Prostate gland (tissue), 2 donors: ENCODE data around the gene VPS18. TPM values are rescaled to one million over a fixed set of nuclear protein-coding genes. Genes with fewer than 3 reads are reported as not detected.

Source experiments
- DNase-seq: peaks from one replicate; pipeline ENCODE4 v3.0.0-alpha.2; 2019; ENCODE audit warnings: low spot score
- H3K27ac ChIP-seq, 2 donors: fragments of 200-600 bp; sonication (generic); 2 replicates each; pipeline ENCODE4 v1.5.1; 2017 to 2019
- H3K27me3 ChIP-seq: fragments of 200-600 bp; sonication (generic); replicated peaks from 2 replicates; pipeline ENCODE4 v1.5.1; 2019; ENCODE audit not compliant: insufficient read depth
- H3K36me3 ChIP-seq, 2 donors: fragments of 200-600 bp; sonication (generic); 1 replicate in 1 of 2; 2 replicates in 1 of 2; pipeline versions ENCODE4 v1.5.1 to v1.8.1; 2017 to 2019
- H3K4me1 ChIP-seq: fragments of 200-600 bp; sonication (generic); replicated peaks from 2 replicates; pipeline ENCODE4 v1.5.1; 2019
- H3K4me3 ChIP-seq, 2 donors: fragments of 200-600 bp; sonication (generic); 2 replicates each; pipeline ENCODE4 v1.5.1; 2017 to 2019
- H3K9me3 ChIP-seq: fragments of 200-600 bp; sonication (generic); 2 replicates; pipeline ENCODE4 v1.5.1; 2017
- POLR2A ChIP-seq: fragments of 450-650 bp; IDR thresholded peaks from one replicate; pipeline ENCODE4 v1.6.1; 2016; ENCODE audit warnings: antibody characterized with exemption, mild to moderate bottlenecking
- POLR2AphosphoS5 ChIP-seq: sonication (generic); formaldehyde crosslinking; IDR thresholded peaks from one replicate; pipeline ENCODE4 v1.6.1; 2017; ENCODE audit warnings: antibody characterized with exemption
- WGBS: methylation state at CpG from one replicate; pipeline ENCODE4 v1.1.5; 2018; 5-methylcytosine and 5-hydroxymethylcytosine counted together
- intact Hi-C: fragments of 100-400 bp; cut with DNase I; formaldehyde crosslinking; loops from one replicate; pipeline ENCODE4 v1.14.2; 2022
- total RNA-seq, 2 donors: library from RNA; depleted of rRNA; stranded (reverse); fragments of >200 nt; gene quantifications; one replicate each; pipeline ENCODE4 v1.1.0, GENCODE V29; 2016
- TF ChIP-seq, protein P1 (sequence below), 4 experiments: fragments of 200-600 bp in 2 of 4; fragments of 450-650 bp in 2 of 4; sonication (generic) in 2 of 4; IDR thresholded peaks; 1 replicate in 3 of 4; 2 replicates in 1 of 4; pipeline ENCODE4 v1.5.1; 2016 to 2019; ENCODE audit warnings: antibody characterized with exemption in 4 of 4, mild to moderate bottlenecking in 2 of 4, moderate library complexity in 2 of 4

The VPS18 gene
- total RNA-seq, result 10 to 100 TPM; 32.4 to 39.0 TPM

DNA sequence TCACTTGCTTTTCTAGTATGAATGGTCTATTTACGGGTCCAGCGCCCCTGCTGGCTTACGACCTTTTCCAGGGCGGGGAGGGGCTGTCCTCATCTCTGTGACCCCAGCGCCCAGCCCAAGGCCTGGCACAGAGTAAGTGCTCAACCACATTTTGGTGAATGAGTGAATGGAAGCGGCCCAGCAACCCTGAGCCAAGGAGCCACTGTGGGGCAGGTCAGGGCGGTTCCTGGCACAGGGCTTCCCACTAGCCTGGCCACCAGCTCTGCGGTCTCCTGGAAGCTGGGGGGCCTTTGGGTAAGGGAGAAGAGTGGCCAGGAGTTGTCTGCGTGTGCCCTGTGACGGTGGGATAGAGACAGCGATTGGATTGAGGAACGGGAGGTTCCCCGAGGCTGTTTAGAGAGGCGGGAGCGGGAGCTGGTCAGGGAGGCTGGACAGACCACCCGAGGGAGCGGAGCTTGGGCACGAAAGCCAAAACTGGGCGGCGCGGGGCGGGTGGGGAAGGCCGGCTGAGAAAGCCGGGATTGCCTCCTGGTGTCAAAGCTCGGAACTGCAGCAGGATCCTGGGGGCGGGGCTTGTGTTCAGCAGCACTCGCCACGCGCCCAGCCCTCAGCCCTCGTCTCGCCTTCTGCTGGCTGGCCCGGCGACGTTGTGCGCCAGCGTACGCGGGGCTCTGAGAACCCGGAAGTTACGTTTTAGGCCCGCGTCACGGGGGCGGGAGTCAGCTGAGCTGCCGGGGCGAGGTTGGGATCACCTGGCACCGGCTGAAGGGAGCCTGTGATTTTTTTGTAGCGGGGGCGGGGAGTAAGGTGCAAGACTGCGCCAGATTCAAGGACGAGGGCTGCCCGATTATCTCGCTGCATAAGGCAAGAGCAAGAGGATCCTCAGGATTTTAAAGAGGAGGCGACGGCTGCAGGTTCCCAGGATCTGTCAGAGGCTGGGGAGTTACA, at the start of gene VPS18:
TSS of gene VPS18 (plus strand) at position 718 of the 948 bp plus-strand sequence. CDS start 319 bp downstream, outside the sequence.
- Histone ChIP-seq H3K27me3 (no peaks in the 10 kb centered on the region), H3K9me3 (no peaks in the 10 kb centered on the region), H3K27ac (peak within 1 kb of the TSS; percentile 91 to 93), H3K4me1 (peaks cover 6% of the 10 kb centered on the region), H3K36me3 (peaks cover 0 to 7% of the 10 kb centered on the region in 2 donors), H3K4me3 (peak within 1 kb of the TSS; percentile 54 to 82)
- TF ChIP-seq, protein P1, sequence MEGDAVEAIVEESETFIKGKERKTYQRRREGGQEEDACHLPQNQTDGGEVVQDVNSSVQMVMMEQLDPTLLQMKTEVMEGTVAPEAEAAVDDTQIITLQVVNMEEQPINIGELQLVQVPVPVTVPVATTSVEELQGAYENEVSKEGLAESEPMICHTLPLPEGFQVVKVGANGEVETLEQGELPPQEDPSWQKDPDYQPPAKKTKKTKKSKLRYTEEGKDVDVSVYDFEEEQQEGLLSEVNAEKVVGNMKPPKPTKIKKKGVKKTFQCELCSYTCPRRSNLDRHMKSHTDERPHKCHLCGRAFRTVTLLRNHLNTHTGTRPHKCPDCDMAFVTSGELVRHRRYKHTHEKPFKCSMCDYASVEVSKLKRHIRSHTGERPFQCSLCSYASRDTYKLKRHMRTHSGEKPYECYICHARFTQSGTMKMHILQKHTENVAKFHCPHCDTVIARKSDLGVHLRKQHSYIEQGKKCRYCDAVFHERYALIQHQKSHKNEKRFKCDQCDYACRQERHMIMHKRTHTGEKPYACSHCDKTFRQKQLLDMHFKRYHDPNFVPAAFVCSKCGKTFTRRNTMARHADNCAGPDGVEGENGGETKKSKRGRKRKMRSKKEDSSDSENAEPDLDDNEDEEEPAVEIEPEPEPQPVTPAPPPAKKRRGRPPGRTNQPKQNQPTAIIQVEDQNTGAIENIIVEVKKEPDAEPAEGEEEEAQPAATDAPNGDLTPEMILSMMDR (IDR thresholded peaks at IDR 0.05), result peak; percentile 94 to 100 (median 99)
- TF ChIP-seq POLR2AphosphoS5 (peak; percentile 100), POLR2A (peak; percentile 93)
- DNase-seq, result peak; percentile 99
- 4% methylated on average over 55 of the region's 55 CpGs for WGBS
- intact Hi-C loops, result loop anchor here (5.0 to 10.0 kb wide), 4 partner anchors 37 to 299 kb away; partner anchors contain the start of genes KNL1 and RAD51

DNA sequence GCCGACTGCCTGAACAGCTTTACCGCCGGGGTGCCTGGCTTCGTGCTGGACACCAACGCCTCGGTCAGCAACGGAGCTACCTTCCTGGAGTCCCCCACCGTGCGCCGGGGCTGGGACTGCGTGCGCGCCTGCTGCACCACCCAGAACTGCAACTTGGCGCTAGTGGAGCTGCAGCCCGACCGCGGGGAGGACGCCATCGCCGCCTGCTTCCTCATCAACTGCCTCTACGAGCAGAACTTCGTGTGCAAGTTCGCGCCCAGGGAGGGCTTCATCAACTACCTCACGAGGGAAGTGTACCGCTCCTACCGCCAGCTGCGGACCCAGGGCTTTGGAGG, 49.6 kb upstream of the VPS18 start:
- no peak for DNase-seq
- TF ChIP-seq POLR2A (no peak), POLR2AphosphoS5 (no peak)
- TF ChIP-seq, protein P1 (IDR thresholded peaks at IDR 0.05), result peak in 2 of 4 experiments; percentile 0 to 9
- Histone ChIP-seq H3K27ac (peak overlapping the region; percentile 96 to 97), H3K36me3 (no peaks in the 10 kb centered on the region), H3K4me1 (no peaks in the 10 kb centered on the region), H3K27me3 (no peaks in the 10 kb centered on the region), H3K9me3 (no peaks in the 10 kb centered on the region), H3K4me3 (peak overlapping the region; percentile 73 to 79)
- intact Hi-C loops, result no loop called here
- 2% methylated on average over 14 of the region's 28 CpGs for WGBS

- Histone ChIP-seq H3K27ac (peak overlapping the region; percentile 96 to 97), H3K9me3 (no peaks in the 10 kb centered on the region), H3K36me3 (no peaks in the 10 kb centered on the region), H3K27me3 (no peaks in the 10 kb centered on the region), H3K4me1 (no peaks in the 10 kb centered on the region), H3K4me3 (peak overlapping the region; percentile 73 to 79)
- intact Hi-C loops, result no loop called here
- TF ChIP-seq, protein P1 (IDR thresholded peaks at IDR 0.05), result no peak
- TF ChIP-seq POLR2A (no peak), POLR2AphosphoS5 (no peak)
- 20% methylated on average over 12 of the region's 12 CpGs for WGBS
- DNase-seq, result no peak
These were observed 49.2 kb upstream of the VPS18 start for GRCh38 chr15:40845036-40845435.

DNA sequence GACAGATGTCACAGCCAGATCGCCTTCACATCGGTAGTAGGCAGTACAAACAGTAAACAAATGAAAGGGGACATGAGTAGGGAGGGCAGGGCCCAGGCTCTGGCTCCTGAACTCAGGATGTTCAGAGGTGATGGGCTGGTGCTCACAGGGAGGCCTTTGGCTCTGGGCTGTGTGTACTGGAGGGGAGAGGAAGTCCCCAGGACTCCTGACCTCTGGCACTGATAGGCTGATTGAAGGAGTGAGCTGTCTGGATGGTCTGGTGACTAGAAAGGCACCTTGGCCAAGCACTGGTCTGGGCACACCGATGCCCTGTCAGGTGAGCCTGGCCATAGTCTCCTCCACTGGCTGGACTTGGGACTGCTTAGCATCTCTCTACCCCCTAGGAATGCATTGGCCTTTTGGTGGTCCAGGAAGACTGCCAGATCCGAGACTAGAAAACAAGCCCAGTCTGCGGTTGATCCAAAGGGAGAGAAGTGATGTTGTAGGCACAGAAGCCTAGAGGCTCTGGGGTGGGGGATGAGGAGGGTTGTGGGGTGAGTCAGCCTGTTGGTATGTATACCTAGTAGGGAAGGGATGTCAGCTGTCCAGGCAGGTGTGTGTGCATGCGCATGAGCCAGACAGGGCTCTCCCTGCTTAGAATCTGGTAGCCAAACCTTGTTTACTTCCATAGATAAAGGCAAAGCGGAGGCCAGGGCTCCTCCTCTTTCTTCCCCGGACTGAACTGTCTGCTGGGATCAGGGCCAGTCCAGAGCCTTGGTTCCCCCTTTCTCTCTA, 48.6 kb upstream of the VPS18 start:
- H3K9me3 ChIP-seq, result no peaks in the 10 kb centered on the region
- H3K27me3 ChIP-seq, result no peaks in the 10 kb centered on the region
- H3K36me3 ChIP-seq, result no peaks in the 10 kb centered on the region
- peak overlapping the region; percentile 73 to 79 for H3K4me3 ChIP-seq
- intact Hi-C loops, result no loop called here
- TF ChIP-seq POLR2AphosphoS5 (peak; percentile 94), POLR2A (peak; percentile 86)
- TF ChIP-seq, protein P1 (IDR thresholded peaks at IDR 0.05), result peak in 2 of 4 experiments; percentile 3 to 17
- DNase-seq, result peak; percentile 94
- WGBS, result 49% methylated on average over 8 of the region's 8 CpGs
- peak overlapping the region; percentile 96 to 97 for H3K27ac ChIP-seq
- H3K4me1 ChIP-seq, result no peaks in the 10 kb centered on the region
